HG03097 (cell line): Measurements from ENCODE around the gene KIAA2012.

Experiments
- ATAC-seq: cut with Tn5 transposase; IDR thresholded peaks from one replicate; pipeline ENCODE4 v1.9.1; 2021; ENCODE audit not compliant: unreplicated experiment, low FRiP score

Gene KIAA2012

GRCh38 chr2:202074324-202074723 is 1.3 kb downstream of the KIAA2012 start:
- no peak for ATAC-seq

GRCh38 chr2:202079310-202079709 is 6.3 kb downstream of the KIAA2012 start:
- no peak for ATAC-seq

- ATAC-seq: no peak
These were observed 11.2 kb downstream of the KIAA2012 start for GRCh38 chr2:202084265-202084664.

DNA sequence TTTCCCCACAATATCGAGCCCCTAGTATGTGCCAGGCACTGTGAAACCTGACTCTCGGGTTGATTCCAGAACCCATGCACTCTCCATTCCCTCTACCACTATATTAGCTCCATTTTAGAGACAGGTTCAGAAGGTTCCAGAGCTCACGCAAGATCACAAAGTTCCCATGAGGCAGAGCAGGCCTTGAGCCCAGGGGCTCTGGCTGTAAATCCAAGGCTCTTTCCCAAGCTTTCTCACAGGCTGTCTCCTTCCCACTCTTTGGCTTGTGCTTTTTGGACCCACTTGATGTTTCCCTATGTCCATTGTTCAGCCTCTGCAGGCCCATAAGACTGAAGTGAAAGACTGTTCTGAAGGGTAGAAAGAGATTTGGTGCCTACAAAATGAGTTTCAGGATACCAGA is 15.7 kb downstream of the KIAA2012 start:
- ATAC-seq: no peak

- ATAC-seq: no peak
These were observed 17.5 kb downstream of the KIAA2012 start for GRCh38 chr2:202090530-202090929.

DNA sequence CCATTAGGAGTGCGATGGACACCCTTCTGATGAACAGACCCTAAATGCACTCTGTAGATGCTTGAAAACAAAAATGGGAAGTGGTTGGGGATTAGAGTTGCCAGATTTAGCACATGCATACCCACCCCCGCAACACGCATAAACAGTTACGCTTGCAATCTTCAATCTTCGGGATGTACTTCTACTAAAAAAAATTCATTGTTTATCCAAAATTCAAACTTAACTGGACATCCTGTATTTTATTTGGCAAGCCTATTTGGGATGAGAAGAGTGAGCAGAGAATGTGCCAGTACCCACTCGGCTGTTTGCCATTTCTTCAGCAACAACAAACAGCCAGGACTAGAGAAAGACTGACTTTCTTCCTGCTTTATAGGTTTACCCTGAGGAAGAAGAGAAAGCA is 18.4 kb downstream of the KIAA2012 start:
- no peak for ATAC-seq

- no peak for ATAC-seq
These were observed 21.5 kb downstream of the KIAA2012 start for GRCh38 chr2:202094426-202094986.

DNA sequence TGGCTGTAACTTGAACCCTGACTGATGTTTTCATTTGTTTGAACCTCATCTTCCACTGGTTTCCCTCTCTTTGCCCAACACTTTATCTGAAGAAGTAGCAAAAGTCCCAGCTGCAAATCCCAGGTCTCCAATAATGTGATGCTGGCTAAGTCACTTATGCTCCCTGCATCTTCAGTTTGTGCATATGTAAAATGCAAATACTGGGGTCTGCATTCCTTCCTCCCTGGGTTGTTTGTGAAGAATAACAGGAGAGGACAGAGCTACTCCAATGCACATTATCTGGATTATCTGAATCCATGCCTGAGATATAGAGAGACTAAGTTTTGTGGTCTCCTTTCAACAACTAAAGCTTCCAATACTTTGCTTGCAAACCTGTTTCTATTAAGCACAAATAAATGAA is 22.2 kb downstream of the KIAA2012 start:
- ATAC-seq: no peak

DNA sequence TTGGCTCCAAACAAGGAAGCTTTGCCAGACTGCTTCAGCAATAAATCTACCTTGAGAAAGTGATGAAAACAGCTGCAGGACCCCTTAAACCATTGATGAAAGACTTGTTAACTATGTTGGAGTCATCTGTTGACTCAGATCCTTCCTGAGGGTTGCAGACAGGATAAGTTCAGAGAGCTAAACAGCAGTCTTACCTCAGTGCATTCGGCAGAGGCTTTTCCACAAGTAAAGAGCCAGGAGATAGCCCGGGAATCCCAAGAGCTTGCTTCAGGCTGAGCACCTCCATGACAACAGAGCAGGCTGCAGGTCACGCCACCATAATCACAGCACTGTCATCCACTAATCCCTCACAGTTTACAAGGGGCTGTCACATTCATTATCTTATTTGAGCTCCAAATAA is 23.7 kb downstream of the KIAA2012 start:
- ATAC-seq: no peak

DNA sequence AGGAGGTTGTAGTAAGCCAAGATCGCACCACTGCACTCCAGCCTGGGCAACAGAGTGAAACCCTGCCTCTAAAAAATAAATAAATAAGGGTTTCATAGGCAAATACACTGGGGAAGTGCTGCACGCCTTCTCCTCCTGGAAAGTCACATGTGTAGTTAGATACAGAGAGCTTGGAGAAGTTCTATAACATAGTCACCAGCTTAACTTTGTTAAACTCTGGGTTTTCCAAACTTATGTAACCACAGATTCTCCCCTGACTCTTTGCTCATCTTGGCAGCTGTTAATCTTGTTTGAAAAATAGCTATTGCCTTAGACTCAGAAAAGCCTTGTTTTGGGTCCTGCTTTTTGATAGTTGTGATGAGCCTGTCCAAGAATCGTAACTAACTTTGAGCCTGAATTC is 25.2 kb downstream of the KIAA2012 start:
- ATAC-seq: no peak

DNA sequence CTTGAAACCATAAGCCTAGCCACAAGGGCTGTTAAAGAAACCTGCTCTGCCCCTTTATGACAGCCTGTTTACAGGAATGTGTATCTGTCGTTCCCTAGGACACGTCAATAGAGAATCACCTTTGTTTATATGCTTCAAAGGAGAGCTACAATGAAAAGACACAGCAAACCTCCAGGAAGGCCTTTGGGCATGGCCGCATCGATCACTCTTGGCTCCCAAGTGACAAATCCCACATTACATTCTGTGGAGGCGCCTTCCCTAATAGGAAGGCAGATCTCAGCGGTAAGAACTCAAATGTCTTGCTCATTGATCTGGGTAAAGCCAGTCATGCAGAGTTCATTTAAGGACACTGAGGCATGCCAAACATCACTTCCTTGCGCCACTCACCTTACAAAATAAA is 26.5 kb downstream of the KIAA2012 start:
- ATAC-seq: no peak

DNA sequence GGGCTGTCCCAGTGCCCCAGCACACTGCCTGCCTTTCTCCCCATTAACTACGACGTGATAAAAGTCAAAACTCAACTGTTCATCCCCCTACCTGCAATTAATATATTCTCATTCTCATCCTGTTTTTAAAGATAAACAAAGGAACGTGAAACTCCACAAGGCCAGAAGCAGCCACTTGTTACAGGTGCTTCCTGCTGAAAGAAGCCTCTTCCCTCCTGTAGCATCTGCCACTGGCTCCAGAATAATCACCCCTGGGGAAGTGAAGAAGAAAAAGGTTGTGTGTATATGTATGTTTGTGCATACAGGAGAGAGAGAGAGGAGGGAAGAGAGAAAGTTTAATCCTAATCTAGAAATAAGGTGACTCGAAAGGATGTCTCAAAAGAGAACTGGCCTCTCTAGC is 27.1 kb downstream of the KIAA2012 start:
- ATAC-seq: no peak

DNA sequence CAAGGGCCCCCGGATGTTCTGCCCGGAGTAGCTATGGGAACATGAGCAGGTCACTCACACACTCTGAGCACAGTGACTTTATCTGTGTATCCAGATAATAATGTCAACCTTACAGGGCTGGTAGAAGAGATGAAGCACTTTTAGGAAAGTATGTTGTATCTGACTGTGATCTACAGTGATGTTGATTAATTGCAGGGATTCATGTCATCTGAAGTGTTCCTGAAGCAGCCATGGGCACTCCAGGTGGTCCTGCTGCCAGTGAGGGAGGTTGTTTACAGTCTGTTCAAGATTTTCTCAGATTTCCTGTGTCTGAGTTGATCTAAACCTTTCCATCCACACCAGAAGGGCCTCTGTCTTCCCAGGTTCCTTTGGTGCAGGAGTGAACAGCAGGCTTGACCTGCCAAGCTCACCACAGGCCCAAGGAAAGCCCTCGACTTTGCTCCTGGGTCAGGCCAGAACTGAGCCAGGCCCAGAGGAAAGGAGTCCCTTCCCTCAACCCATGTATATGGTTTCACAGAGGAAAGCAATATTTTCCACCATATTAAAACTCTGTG is 28.0 kb downstream of the KIAA2012 start:
- ATAC-seq: no peak

DNA sequence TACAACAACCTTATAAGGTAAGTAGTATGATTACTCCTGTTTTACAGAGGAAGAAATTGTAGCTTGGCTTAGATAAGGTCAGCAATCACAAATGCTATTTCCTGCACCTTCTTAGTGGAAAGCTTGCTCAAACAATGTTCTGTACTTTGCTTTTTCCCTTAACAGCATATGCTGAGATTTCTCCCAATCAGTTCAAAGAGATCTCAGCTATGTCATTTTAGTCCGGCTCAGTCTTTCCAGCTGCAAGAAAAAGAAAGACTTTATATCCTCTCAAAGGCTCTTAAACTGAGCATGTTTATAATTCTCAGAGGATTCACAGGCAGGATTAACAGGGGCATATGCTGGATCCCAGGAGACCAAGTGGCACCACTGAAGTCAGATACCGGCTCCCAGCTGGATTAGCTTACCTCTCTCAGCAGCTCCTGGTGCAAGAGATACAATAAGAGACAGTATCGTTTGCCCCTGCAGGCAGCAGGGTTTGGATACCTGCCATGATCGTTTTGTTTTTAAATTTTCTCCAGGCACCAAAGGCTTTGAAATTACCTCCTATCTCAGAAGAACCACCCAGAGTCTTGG is 29.5 kb downstream of the KIAA2012 start:
- no peak for ATAC-seq

- ATAC-seq: no peak
These were observed 31.3 kb downstream of the KIAA2012 start for GRCh38 chr2:202104286-202104870.

GRCh38 chr2:202105025-202105424 is 32.0 kb downstream of the KIAA2012 start:
- no peak for ATAC-seq

GRCh38 chr2:202108345-202108744 is 35.3 kb downstream of the KIAA2012 start:
- ATAC-seq: no peak

DNA sequence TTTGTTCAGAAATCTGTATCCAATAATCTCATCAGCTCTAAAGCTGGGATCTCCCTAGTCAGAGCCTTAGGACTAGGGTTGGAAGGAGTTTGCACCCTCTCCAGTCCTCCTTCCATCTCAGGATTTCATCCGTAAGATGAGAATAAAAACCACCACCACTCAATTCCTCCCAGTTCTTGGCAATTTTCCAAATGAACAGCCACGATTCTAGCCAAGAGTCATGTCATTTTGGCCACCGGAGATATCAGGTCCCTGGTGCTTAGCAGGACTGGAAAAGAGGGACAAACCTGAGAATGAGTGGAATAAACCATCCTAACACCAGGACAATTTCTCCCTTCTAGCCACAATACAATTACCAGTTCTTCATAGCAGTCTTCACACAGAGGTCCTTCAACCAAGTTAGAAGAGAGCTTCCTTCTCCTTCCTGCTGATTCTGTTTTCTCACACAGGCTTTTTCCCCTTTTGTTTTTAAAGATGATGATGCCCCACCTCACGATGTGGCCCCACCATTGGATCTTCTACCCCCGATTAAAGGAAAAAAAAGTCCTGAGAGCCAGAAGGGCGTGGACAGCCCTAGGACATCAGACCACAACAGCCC is 36.2 kb downstream of the KIAA2012 start:
- ATAC-seq: no peak

- ATAC-seq: no peak
These were observed 36.7 kb downstream of the KIAA2012 start for GRCh38 chr2:202109737-202110184.

GRCh38 chr2:202110491-202110890 is 37.4 kb downstream of the KIAA2012 start:
- no peak for ATAC-seq

- no peak for ATAC-seq
These were observed 39.0 kb downstream of the KIAA2012 start for GRCh38 chr2:202112041-202112440.
